WTC11 (cell line): ENCODE results near the gene OPA1. TPM values are rescaled to one million over a fixed set of nuclear protein-coding genes. Genes with fewer than 3 reads are reported as not detected.

Experiments
- ATAC-seq: fragments of 200-7000 bp; cut with Tn5 transposase; 2 replicates; pipeline ENCODE4 v1.10.0; 2021; ENCODE audit warnings: mild to moderate bottlenecking, moderate library complexity
- CTCF ChIA-PET: fragments of 300-600 bp; sonication (Branson Sonifier 250); formaldehyde crosslinking; loops from one replicate; lab custom pipeline; 2021; ENCODE audit warnings: antibody characterized with exemption; lab: Charles Lee
- POLR2A ChIA-PET: fragments of 350-600 bp; sonication (Branson Sonifier 250); formaldehyde crosslinking; loops from one replicate; lab custom pipeline; 2021; ENCODE audit warnings: antibody characterized with exemption; lab: Charles Lee
- DNase-seq: peaks from one replicate; pipeline ENCODE4 v3.0.0; 2021; ENCODE audit warnings: low spot score
- H3K27ac Mint-ChIP-seq: 2 replicates; pipeline ENCODE4 v1.8.0; 2021; ENCODE audit warnings: mixed read lengths
- H3K27me3 Mint-ChIP-seq: 2 replicates; pipeline ENCODE4 v1.8.0; 2021; ENCODE audit warnings: low read depth, mild to moderate bottlenecking, moderate library complexity, mixed read lengths
- H3K36me3 Mint-ChIP-seq: 2 replicates; pipeline ENCODE4 v1.8.0; 2021; ENCODE audit warnings: mixed read lengths
- H3K4me1 Mint-ChIP-seq: 2 replicates; pipeline ENCODE4 v1.8.0; 2022; ENCODE audit warnings: mixed read lengths
- H3K4me3 Mint-ChIP-seq: 2 replicates; pipeline ENCODE4 v1.8.0; 2021; ENCODE audit warnings: mild to moderate bottlenecking, moderate library complexity, mixed read lengths
- H3K9me3 Mint-ChIP-seq: 2 replicates; pipeline ENCODE4 v1.8.0; 2021; ENCODE audit warnings: mixed read lengths
- ATF1 ChIP-seq: sonication (generic); formaldehyde crosslinking; IDR thresholded peaks from 2 replicates; pipeline ENCODE4 v1.8.1; 2023; ENCODE audit warnings: mild to moderate bottlenecking, moderate library complexity, missing genetic modification reagents
- ATF6 ChIP-seq: sonication (generic); formaldehyde crosslinking; IDR thresholded peaks from 2 replicates; pipeline ENCODE4 v1.8.1; 2023; ENCODE audit warnings: mild to moderate bottlenecking, missing genetic modification reagents
- E2F1 ChIP-seq: sonication (generic); formaldehyde crosslinking; IDR thresholded peaks from 2 replicates; pipeline ENCODE4 v1.8.0; 2022; ENCODE audit warnings: mild to moderate bottlenecking, missing genetic modification reagents
- EMX1 ChIP-seq: fragments of 250-450 bp; sonication (Bioruptor Pico); IDR thresholded peaks from 2 replicates; pipeline ENCODE4 v1.8.0; 2021; ENCODE audit warnings: mild to moderate bottlenecking
- FOXK1 ChIP-seq: sonication (generic); formaldehyde crosslinking; IDR thresholded peaks from 2 replicates; pipeline ENCODE4 v1.8.0; 2022; ENCODE audit warnings: mild to moderate bottlenecking, moderate library complexity, missing genetic modification reagents
- GABPB1 ChIP-seq: sonication (generic); formaldehyde crosslinking; IDR thresholded peaks from 2 replicates; pipeline ENCODE4 v1.8.1; 2023; ENCODE audit warnings: mild to moderate bottlenecking, missing genetic modification reagents
- KAT7 ChIP-seq: sonication (generic); formaldehyde crosslinking; IDR thresholded peaks from 2 replicates; pipeline ENCODE4 v1.8.1; 2023; ENCODE audit warnings: missing genetic modification reagents, mild to moderate bottlenecking, borderline replicate concordance
- MYBL2 ChIP-seq: sonication (generic); formaldehyde crosslinking; IDR thresholded peaks from 2 replicates; pipeline ENCODE4 v1.8.1; 2023; ENCODE audit warnings: mild to moderate bottlenecking, moderate library complexity, missing genetic modification reagents
- PRRX2 ChIP-seq: fragments of 250-450 bp; sonication (Bioruptor Pico); IDR thresholded peaks from 2 replicates; pipeline ENCODE4 v1.8.0; 2021; ENCODE audit warnings: mild to moderate bottlenecking
- SOX15 ChIP-seq: fragments of 250-450 bp; sonication (Bioruptor Pico); IDR thresholded peaks from 2 replicates; pipeline ENCODE4 v1.9.0; 2021; ENCODE audit warnings: mild to moderate bottlenecking
- TP53 ChIP-seq: sonication (generic); formaldehyde crosslinking; IDR thresholded peaks from 2 replicates; pipeline ENCODE4 v1.8.1; 2023; ENCODE audit warnings: mild to moderate bottlenecking, missing genetic modification reagents
- ZNF219 ChIP-seq: sonication (generic); formaldehyde crosslinking; IDR thresholded peaks from 2 replicates; pipeline ENCODE4 v1.8.0; 2023; ENCODE audit warnings: missing genetic modification reagents, mild to moderate bottlenecking, borderline replicate concordance
- ZNF425 ChIP-seq: fragments of 250-450 bp; sonication (Bioruptor Pico); conservative IDR thresholded peaks from 2 replicates; pipeline ENCODE4 v1.9.0; 2021; ENCODE audit warnings: mild to moderate bottlenecking
- ZNF532 ChIP-seq: fragments of 250-450 bp; sonication (Bioruptor Pico); IDR thresholded peaks from 2 replicates; pipeline ENCODE4 v1.9.0; 2021; ENCODE audit warnings: mild to moderate bottlenecking, borderline replicate concordance
- total RNA-seq: library from RNA; stranded (reverse); gene quantifications from 3 replicates; pipeline ENCODE4 v1.2.3, GENCODE V29; 2021
- TF ChIP-seq, protein P1 (sequence below): sonication (generic); formaldehyde crosslinking; IDR thresholded peaks from 2 replicates; pipeline ENCODE4 v1.8.1; 2023; ENCODE audit warnings: mild to moderate bottlenecking, missing genetic modification reagents, moderate library complexity
- TF ChIP-seq, protein P2 (sequence below): sonication (generic); formaldehyde crosslinking; IDR thresholded peaks from 2 replicates; pipeline ENCODE4 v1.8.1; 2023; ENCODE audit warnings: mild to moderate bottlenecking, moderate library complexity, missing genetic modification reagents

The OPA1 gene
- total RNA-seq, 1 experiment from 2014 or later = 84.7 TPM

DNA sequence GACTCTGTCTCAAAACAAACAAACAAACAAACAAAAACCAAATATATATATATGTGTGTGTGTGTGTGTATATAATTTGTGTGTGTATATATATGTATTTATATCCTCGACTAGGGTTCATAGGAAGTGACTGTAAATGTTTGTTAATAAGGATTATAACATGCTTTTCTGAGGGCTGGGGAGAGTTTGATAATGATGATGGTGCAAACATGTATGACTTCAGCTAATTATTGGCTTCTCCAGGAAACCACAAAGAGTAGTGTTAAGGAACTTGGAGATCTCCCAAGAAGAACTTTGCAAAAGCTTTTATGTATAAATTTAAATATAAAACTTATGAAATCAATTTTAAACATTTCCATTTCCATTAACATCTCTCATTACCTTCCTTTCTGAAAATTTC, 3.9 kb upstream of the OPA1 start (continued):
- TF ChIP-seq ZNF425 (CRISPR knock-in tag) (no peak), GABPB1 (CRISPR knock-in tag) (no peak)
- TF ChIP-seq, all 79 proteins: peak for 0

DNA sequence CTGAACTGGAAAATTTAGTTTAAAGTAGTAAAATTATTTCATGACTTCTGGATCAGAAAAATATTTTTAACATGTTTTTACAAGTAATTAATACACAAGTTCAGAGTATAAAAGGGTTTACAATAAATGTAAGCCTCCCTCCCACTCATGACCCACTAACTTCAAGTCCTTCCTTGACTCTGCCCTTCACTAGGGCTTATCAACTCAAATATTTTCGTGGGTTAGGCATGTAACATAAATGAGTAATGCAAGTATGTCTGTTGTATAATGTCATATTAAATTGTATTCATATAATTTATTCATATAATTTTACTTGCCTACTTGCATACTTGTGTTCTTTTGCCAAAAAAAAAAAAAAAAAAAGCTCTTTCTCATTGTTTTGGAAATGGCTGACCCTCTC, 3.4 kb upstream of the OPA1 start:
- H3K4me3 Mint-ChIP-seq = no peak overlapping the region
- H3K9me3 Mint-ChIP-seq = no peaks in the 10 kb centered on the region
- CTCF ChIA-PET = interaction anchor here (0.6 kb wide), 1 partner anchor 689 kb away, joined by 4 read pairs; no protein-coding TSS in a partner anchor
- H3K4me1 Mint-ChIP-seq = peaks cover 21% of the 10 kb centered on the region
- POLR2A ChIA-PET = no interaction called here
- no peak overlapping the region for H3K27ac Mint-ChIP-seq
- no peaks in the 10 kb centered on the region; the same call in 1 of the 2 replicates for H3K36me3 Mint-ChIP-seq
- H3K27me3 Mint-ChIP-seq = peaks cover 14% of the 10 kb centered on the region
- TF ChIP-seq FOXK1 (no peak), ATF6 (CRISPR knock-in tag) (no peak), ZNF219 (CRISPR knock-in tag) (no peak), E2F1 (CRISPR knock-in tag) (no peak), TP53 (CRISPR knock-in tag) (no peak), MYBL2 (CRISPR knock-in tag) (no peak), KAT7 (CRISPR knock-in tag) (no peak)
- DNase-seq = no peak
- no peak for ATAC-seq

DNA sequence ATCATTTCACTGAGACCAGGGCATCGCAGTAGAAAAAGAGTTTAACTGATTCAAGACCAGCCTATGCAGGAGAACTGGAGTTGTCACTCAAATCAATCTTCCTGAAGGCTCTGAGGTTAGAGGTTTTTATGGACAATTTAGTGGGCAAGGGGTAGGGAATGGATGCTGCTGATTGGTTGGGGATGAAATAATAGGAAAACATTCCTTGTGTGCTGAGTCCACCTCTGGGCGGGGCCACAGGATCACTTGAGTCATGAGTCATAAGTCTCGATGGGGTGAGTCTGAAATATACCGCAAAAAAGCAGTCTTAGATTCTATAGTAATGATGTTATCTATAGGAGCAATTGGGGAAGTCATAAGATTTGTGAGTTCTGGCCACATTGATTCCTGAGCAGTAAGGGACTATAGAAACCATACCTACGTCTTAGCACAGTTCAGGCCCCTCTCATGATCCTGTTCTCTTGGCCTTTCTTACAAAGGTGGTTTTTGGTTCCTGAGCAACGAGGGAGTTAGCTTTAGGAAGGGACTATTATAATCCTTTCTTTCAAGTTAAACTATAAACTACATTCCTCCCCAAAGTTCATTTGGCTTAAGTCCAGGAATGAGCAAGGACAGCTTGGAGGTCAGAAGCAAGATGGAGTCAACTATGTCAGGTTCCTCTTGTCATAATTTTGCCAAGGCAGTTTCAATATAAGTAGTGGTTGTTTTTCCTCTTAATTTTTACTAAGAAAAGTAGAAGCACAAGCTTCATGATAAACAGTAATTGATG, 2.7 kb upstream of the OPA1 start:
- ATAC-seq (no peak), DNase-seq (no peak)
- Mint-ChIP-seq H3K36me3 (no peaks in the 10 kb centered on the region; the same call in 1 of the 2 replicates), H3K4me1 (peaks cover 26% of the 10 kb centered on the region), H3K27me3 (peaks cover 14% of the 10 kb centered on the region), H3K9me3 (no peaks in the 10 kb centered on the region), H3K4me3 (no peak overlapping the region), H3K27ac (no peak overlapping the region)
- ChIA-PET POLR2A (no interaction called here), CTCF (interaction anchor here (0.6 kb wide), 1 partner anchor 689 kb away, joined by 4 read pairs; no protein-coding TSS in a partner anchor)
- TF ChIP-seq SOX15 (CRISPR knock-in tag) (no peak), PRRX2 (CRISPR knock-in tag) (no peak), ZNF425 (CRISPR knock-in tag) (no peak), EMX1 (CRISPR knock-in tag) (no peak), ATF1 (CRISPR knock-in tag) (no peak), KAT7 (CRISPR knock-in tag) (no peak), ZNF532 (CRISPR knock-in tag) (no peak)
- TF ChIP-seq, protein P1, sequence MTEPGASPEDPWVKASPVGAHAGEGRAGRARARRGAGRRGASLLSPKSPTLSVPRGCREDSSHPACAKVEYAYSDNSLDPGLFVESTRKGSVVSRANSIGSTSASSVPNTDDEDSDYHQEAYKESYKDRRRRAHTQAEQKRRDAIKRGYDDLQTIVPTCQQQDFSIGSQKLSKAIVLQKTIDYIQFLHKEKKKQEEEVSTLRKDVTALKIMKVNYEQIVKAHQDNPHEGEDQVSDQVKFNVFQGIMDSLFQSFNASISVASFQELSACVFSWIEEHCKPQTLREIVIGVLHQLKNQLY (CRISPR knock-in tag) = no peak
- TF ChIP-seq, protein P2, sequence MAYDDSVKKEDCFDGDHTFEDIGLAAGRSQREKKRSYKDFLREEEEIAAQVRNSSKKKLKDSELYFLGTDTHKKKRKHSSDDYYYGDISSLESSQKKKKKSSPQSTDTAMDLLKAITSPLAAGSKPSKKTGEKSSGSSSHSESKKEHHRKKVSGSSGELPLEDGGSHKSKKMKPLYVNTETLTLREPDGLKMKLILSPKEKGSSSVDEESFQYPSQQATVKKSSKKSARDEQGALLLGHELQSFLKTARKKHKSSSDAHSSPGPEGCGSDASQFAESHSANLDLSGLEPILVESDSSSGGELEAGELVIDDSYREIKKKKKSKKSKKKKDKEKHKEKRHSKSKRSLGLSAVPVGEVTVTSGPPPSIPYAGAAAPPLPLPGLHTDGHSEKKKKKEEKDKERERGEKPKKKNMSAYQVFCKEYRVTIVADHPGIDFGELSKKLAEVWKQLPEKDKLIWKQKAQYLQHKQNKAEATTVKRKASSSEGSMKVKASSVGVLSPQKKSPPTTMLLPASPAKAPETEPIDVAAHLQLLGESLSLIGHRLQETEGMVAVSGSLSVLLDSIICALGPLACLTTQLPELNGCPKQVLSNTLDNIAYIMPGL (CRISPR knock-in tag) = no peak
